ENCODE data around the gene ADH1B.
"Not testable (repeated sequence)": the region's sequence is repeated elsewhere in the genome, so short reads cannot be mapped to it uniquely, and the experiment has no call there.

ADH1B gene

GRCh38 chr4:99352602-99353537 lies 31.7 kb upstream of the ADH1B start, which contains the start of gene ADH1C:
ADH1C (minus strand) TSS chr4:99352746; CDS start chr4:99352675, 71 bp downstream.
- Histone ChIP-seq H3K27ac (ENCODE audit: low read depth in 2 of 2, low read length in 2 of 2) (peak within 1 kb of the TSS; percentile 33 to 72), H3K36me3 (ENCODE audit: control insufficient read depth in 2 of 2, insufficient read depth in 2 of 2, low read length in 2 of 2) (no peaks in the 10 kb centered on the region), H3K9me3 (ENCODE audit: control insufficient read depth in 2 of 2, low read length in 2 of 2) (no peaks in the 10 kb centered on the region), H3K27me3 (ENCODE audit: control insufficient read depth in 2 of 2, insufficient read depth in 2 of 2, low read length in 2 of 2) (no peaks in the 10 kb centered on the region), H3K4me3 (ENCODE audit: low read length in 2 of 2) (peak within 1 kb of the TSS; percentile 63 to 76), H3K9ac (ENCODE audit: low read depth in 1 of 2, low read length in 2 of 2) (peak within 1 kb of the TSS in 1 of 2 donors; percentile 59), H3K4me1 (ENCODE audit: control insufficient read depth in 2 of 2, insufficient read depth in 2 of 2, low read length in 2 of 2) (peaks cover 11 to 12% of the 10 kb centered on the region in 2 donors)

- Histone ChIP-seq H3K4me1 (ENCODE audit: control insufficient read depth in 2 of 2, insufficient read depth in 2 of 2, low read length in 2 of 2) (peaks cover 7 to 8% of the 10 kb centered on the region in 2 donors), H3K4me3 (ENCODE audit: low read length in 2 of 2) (peak overlapping the region; percentile 63 to 76), H3K27me3 (ENCODE audit: control insufficient read depth in 2 of 2, insufficient read depth in 2 of 2, low read length in 2 of 2) (no peaks in the 10 kb centered on the region), H3K9me3 (ENCODE audit: control insufficient read depth in 2 of 2, low read length in 2 of 2) (no peaks in the 10 kb centered on the region), H3K9ac (ENCODE audit: low read depth in 1 of 2, low read length in 2 of 2) (peak overlapping the region in 1 of 2 donors; percentile 59), H3K36me3 (ENCODE audit: control insufficient read depth in 2 of 2, insufficient read depth in 2 of 2, low read length in 2 of 2) (peaks cover 0 to 4% of the 10 kb centered on the region in 2 donors), H3K27ac (ENCODE audit: low read depth in 2 of 2, low read length in 2 of 2) (no peak overlapping the region)
These were observed 30.3 kb upstream of the ADH1B start for GRCh38 chr4:99351487-99351886.

GRCh38 chr4:99349338-99349737 lies 28.1 kb upstream of the ADH1B start:
- Histone ChIP-seq H3K9me3 (ENCODE audit: control insufficient read depth in 2 of 2, low read length in 2 of 2) (no peaks in the 10 kb centered on the region), H3K27ac (ENCODE audit: low read depth in 2 of 2, low read length in 2 of 2) (no peak overlapping the region), H3K4me1 (ENCODE audit: control insufficient read depth in 2 of 2, insufficient read depth in 2 of 2, low read length in 2 of 2) (peaks cover 7 to 8% of the 10 kb centered on the region in 2 donors), H3K36me3 (ENCODE audit: control insufficient read depth in 2 of 2, insufficient read depth in 2 of 2, low read length in 2 of 2) (peaks cover 6 to 9% of the 10 kb centered on the region in 2 donors), H3K9ac (ENCODE audit: low read depth in 1 of 2, low read length in 2 of 2) (no peak overlapping the region), H3K4me3 (ENCODE audit: low read length in 2 of 2) (peak overlapping the region in 1 of 2 donors; percentile 24), H3K27me3 (ENCODE audit: control insufficient read depth in 2 of 2, insufficient read depth in 2 of 2, low read length in 2 of 2) (no peaks in the 10 kb centered on the region)

- H3K4me1 ChIP-seq (ENCODE audit: control insufficient read depth in 2 of 2, insufficient read depth in 2 of 2, low read length in 2 of 2); H3K9me3 ChIP-seq (ENCODE audit: control insufficient read depth in 2 of 2, low read length in 2 of 2); H3K27ac ChIP-seq (ENCODE audit: low read depth in 2 of 2, low read length in 2 of 2); H3K27me3 ChIP-seq (ENCODE audit: control insufficient read depth in 2 of 2, insufficient read depth in 2 of 2, low read length in 2 of 2); H3K9ac ChIP-seq (ENCODE audit: low read depth in 1 of 2, low read length in 2 of 2); H3K4me3 ChIP-seq (ENCODE audit: low read length in 2 of 2): not testable (repeated sequence)
- peaks cover 19 to 27% of the 10 kb centered on the region in 2 donors for H3K36me3 ChIP-seq (ENCODE audit: control insufficient read depth in 2 of 2, insufficient read depth in 2 of 2, low read length in 2 of 2)
These were observed 21.4 kb upstream of the ADH1B start for GRCh38 chr4:99342624-99343023.

GRCh38 chr4:99341426-99341825 lies 20.2 kb upstream of the ADH1B start:
- Histone ChIP-seq H3K9me3 (ENCODE audit: control insufficient read depth in 2 of 2, low read length in 2 of 2) (no peaks in the 10 kb centered on the region), H3K4me3 (ENCODE audit: low read length in 2 of 2) (no peak overlapping the region), H3K27me3 (ENCODE audit: control insufficient read depth in 2 of 2, insufficient read depth in 2 of 2, low read length in 2 of 2) (no peaks in the 10 kb centered on the region), H3K4me1 (ENCODE audit: control insufficient read depth in 2 of 2, insufficient read depth in 2 of 2, low read length in 2 of 2) (no peaks in the 10 kb centered on the region), H3K9ac (ENCODE audit: low read depth in 1 of 2, low read length in 2 of 2) (no peak overlapping the region), H3K36me3 (ENCODE audit: control insufficient read depth in 2 of 2, insufficient read depth in 2 of 2, low read length in 2 of 2) (peaks cover 22 to 25% of the 10 kb centered on the region in 2 donors), H3K27ac (ENCODE audit: low read depth in 2 of 2, low read length in 2 of 2) (no peak overlapping the region)

GRCh38 chr4:99339172-99339571 lies 18.0 kb upstream of the ADH1B start:
- Histone ChIP-seq H3K4me1 (ENCODE audit: control insufficient read depth in 2 of 2, insufficient read depth in 2 of 2, low read length in 2 of 2) (no peaks in the 10 kb centered on the region), H3K27ac (ENCODE audit: low read depth in 2 of 2, low read length in 2 of 2) (no peak overlapping the region), H3K27me3 (ENCODE audit: control insufficient read depth in 2 of 2, insufficient read depth in 2 of 2, low read length in 2 of 2) (no peaks in the 10 kb centered on the region), H3K36me3 (ENCODE audit: control insufficient read depth in 2 of 2, insufficient read depth in 2 of 2, low read length in 2 of 2) (peaks cover 14 to 20% of the 10 kb centered on the region in 2 donors), H3K4me3 (ENCODE audit: low read length in 2 of 2) (no peak overlapping the region), H3K9me3 (ENCODE audit: control insufficient read depth in 2 of 2, low read length in 2 of 2) (no peaks in the 10 kb centered on the region), H3K9ac (ENCODE audit: low read depth in 1 of 2, low read length in 2 of 2) (no peak overlapping the region)

- Histone ChIP-seq H3K4me1 (ENCODE audit: control insufficient read depth in 2 of 2, insufficient read depth in 2 of 2, low read length in 2 of 2) (no peaks in the 10 kb centered on the region), H3K9me3 (ENCODE audit: control insufficient read depth in 2 of 2, low read length in 2 of 2) (no peaks in the 10 kb centered on the region), H3K4me3 (ENCODE audit: low read length in 2 of 2) (no peak overlapping the region), H3K27ac (ENCODE audit: low read depth in 2 of 2, low read length in 2 of 2) (no peak overlapping the region), H3K27me3 (ENCODE audit: control insufficient read depth in 2 of 2, insufficient read depth in 2 of 2, low read length in 2 of 2) (no peaks in the 10 kb centered on the region), H3K36me3 (ENCODE audit: control insufficient read depth in 2 of 2, insufficient read depth in 2 of 2, low read length in 2 of 2) (peaks cover 7 to 9% of the 10 kb centered on the region in 2 donors), H3K9ac (ENCODE audit: low read depth in 1 of 2, low read length in 2 of 2) (no peak overlapping the region)
These were observed 15.4 kb upstream of the ADH1B start for GRCh38 chr4:99336553-99336952.

GRCh38 chr4:99334880-99335279 lies 13.7 kb upstream of the ADH1B start:
- Histone ChIP-seq H3K4me3 (ENCODE audit: low read length in 2 of 2) (no peak overlapping the region), H3K36me3 (ENCODE audit: control insufficient read depth in 2 of 2, insufficient read depth in 2 of 2, low read length in 2 of 2) (peaks cover 4 to 5% of the 10 kb centered on the region in 2 donors), H3K4me1 (ENCODE audit: control insufficient read depth in 2 of 2, insufficient read depth in 2 of 2, low read length in 2 of 2) (no peaks in the 10 kb centered on the region), H3K9ac (ENCODE audit: low read depth in 1 of 2, low read length in 2 of 2) (no peak overlapping the region), H3K9me3 (ENCODE audit: control insufficient read depth in 2 of 2, low read length in 2 of 2) (no peaks in the 10 kb centered on the region), H3K27ac (ENCODE audit: low read depth in 2 of 2, low read length in 2 of 2) (no peak overlapping the region), H3K27me3 (ENCODE audit: control insufficient read depth in 2 of 2, insufficient read depth in 2 of 2, low read length in 2 of 2) (no peaks in the 10 kb centered on the region)

- Histone ChIP-seq H3K9ac (ENCODE audit: low read depth in 1 of 2, low read length in 2 of 2) (no peak overlapping the region), H3K27me3 (ENCODE audit: control insufficient read depth in 2 of 2, insufficient read depth in 2 of 2, low read length in 2 of 2) (no peaks in the 10 kb centered on the region), H3K4me3 (ENCODE audit: low read length in 2 of 2) (no peak overlapping the region), H3K9me3 (ENCODE audit: control insufficient read depth in 2 of 2, low read length in 2 of 2) (no peaks in the 10 kb centered on the region), H3K4me1 (ENCODE audit: control insufficient read depth in 2 of 2, insufficient read depth in 2 of 2, low read length in 2 of 2) (no peaks in the 10 kb centered on the region), H3K36me3 (ENCODE audit: control insufficient read depth in 2 of 2, insufficient read depth in 2 of 2, low read length in 2 of 2) (no peaks in the 10 kb centered on the region), H3K27ac (ENCODE audit: low read depth in 2 of 2, low read length in 2 of 2) (no peak overlapping the region)
These were observed 9.4 kb upstream of the ADH1B start for GRCh38 chr4:99330648-99331047.

- Histone ChIP-seq H3K4me1 (ENCODE audit: control insufficient read depth in 2 of 2, insufficient read depth in 2 of 2, low read length in 2 of 2) (no peaks in the 10 kb centered on the region), H3K4me3 (ENCODE audit: low read length in 2 of 2) (no peak overlapping the region), H3K36me3 (ENCODE audit: control insufficient read depth in 2 of 2, insufficient read depth in 2 of 2, low read length in 2 of 2) (no peaks in the 10 kb centered on the region), H3K9me3 (ENCODE audit: control insufficient read depth in 2 of 2, low read length in 2 of 2) (no peaks in the 10 kb centered on the region), H3K27me3 (ENCODE audit: control insufficient read depth in 2 of 2, insufficient read depth in 2 of 2, low read length in 2 of 2) (no peaks in the 10 kb centered on the region), H3K27ac (ENCODE audit: low read depth in 2 of 2, low read length in 2 of 2) (no peak overlapping the region), H3K9ac (ENCODE audit: low read depth in 1 of 2, low read length in 2 of 2) (no peak overlapping the region)
These were observed 8.7 kb upstream of the ADH1B start for GRCh38 chr4:99329876-99330275.

All from mucosa of rectum (tissue), 2 donors.